ENCODE results near the gene SERPINH1. TPM values are rescaled to one million over a fixed set of nuclear protein-coding genes. Genes with fewer than 3 reads are reported as not detected.

The SERPINH1 gene
- total and polyA plus RNA-seq, 2 of the 13 experiments (the other 11 are each of a cell fraction or from before 2014, with no cell fraction given), result 83.6 to 83.8 TPM

- peaks cover 15% of the 10 kb centered on the region for H3K4me1 ChIP-seq (ENCODE audit: insufficient read depth, low read length)
- no peaks in the 10 kb centered on the region for H3K36me3 ChIP-seq (replicated peaks in 1 of 2; ENCODE audit: control insufficient read depth in 1 of 2, insufficient read depth in 2 of 2, low read length in 2 of 2)
- no peaks in the 10 kb centered on the region for H3K9me3 ChIP-seq (ENCODE audit: low read length)
- no peak overlapping the region for H3K4me2 ChIP-seq (ENCODE audit: low read depth, low read length)
- ATAC-seq (no peak), DNase-seq (ENCODE audit: low spot score) (no peak), FAIRE-seq (no peak)
- no peak overlapping the region for H2AFZ ChIP-seq (ENCODE audit: low read length)
- no TSS peak for BruUV-seq (replicated peaks)
- ChIA-PET CTCF (ENCODE audit: low intra/inter-chr PET ratio, low total read pairs) (no interaction called here), POLR2A (no interaction called here)
- no peaks in the 10 kb centered on the region for H4K20me1 ChIP-seq (ENCODE audit: insufficient read depth, low read length)
- no peaks in the 10 kb centered on the region for H3K79me2 ChIP-seq (ENCODE audit: insufficient read depth, low read length)
- no peak overlapping the region for H3K4me3 ChIP-seq (replicated peaks in 1 of 3; ENCODE audit: insufficient read depth in 1 of 3, low read depth in 2 of 3, low read length in 3 of 3)
- H3K9ac ChIP-seq (ENCODE audit: insufficient read depth, low read depth, low read length), result no peak overlapping the region
- WGBS (ENCODE audit: low lambda C conversion rate), result 66% methylated on average over 5 of the region's 6 CpGs
- peaks cover 4 to 23% of the 10 kb centered on the region in 2 experiments for H3K27me3 ChIP-seq (ENCODE audit: control insufficient read depth in 1 of 2, insufficient read depth in 2 of 2, low read length in 2 of 2)
- intact Hi-C loops (cut with micrococcal nuclease; ENCODE audit: unreplicated experiment), result no loop called here
- in situ Hi-C loops (cut with HindIII; ENCODE audit: extremely low pct_ligation_motif_present, low pct_unique_long_range_greater_than_20kb), result loop anchor here (5.0 kb wide), 1 partner anchor 33 kb away; no protein-coding TSS in a partner anchor
- no peak overlapping the region for H3K27ac ChIP-seq (ENCODE audit: extremely low read length, insufficient read depth, low read length)
- no peak for TF ChIP-seq SIN3A (IDR thresholded peaks at IDR 0.05; ENCODE audit: borderline replicate concordance, low read depth, low read length)
- TF ChIP-seq, protein P1, sequence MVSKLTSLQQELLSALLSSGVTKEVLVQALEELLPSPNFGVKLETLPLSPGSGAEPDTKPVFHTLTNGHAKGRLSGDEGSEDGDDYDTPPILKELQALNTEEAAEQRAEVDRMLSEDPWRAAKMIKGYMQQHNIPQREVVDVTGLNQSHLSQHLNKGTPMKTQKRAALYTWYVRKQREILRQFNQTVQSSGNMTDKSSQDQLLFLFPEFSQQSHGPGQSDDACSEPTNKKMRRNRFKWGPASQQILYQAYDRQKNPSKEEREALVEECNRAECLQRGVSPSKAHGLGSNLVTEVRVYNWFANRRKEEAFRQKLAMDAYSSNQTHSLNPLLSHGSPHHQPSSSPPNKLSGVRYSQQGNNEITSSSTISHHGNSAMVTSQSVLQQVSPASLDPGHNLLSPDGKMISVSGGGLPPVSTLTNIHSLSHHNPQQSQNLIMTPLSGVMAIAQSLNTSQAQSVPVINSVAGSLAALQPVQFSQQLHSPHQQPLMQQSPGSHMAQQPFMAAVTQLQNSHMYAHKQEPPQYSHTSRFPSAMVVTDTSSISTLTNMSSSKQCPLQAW (CRISPR knock-in tag; IDR thresholded peaks at IDR 0.05), result no peak
- no peak for TF ChIP-seq MAZ (IDR thresholded peaks at IDR 0.05; ENCODE audit: borderline replicate concordance, low read depth, low read length)
- no peak for TF ChIP-seq MAZ (CRISPR knock-in tag; IDR thresholded peaks at IDR 0.05; ENCODE audit: low read depth)
- TF ChIP-seq ZNF350 (CRISPR knock-in tag; IDR thresholded peaks at IDR 0.05; ENCODE audit: borderline replicate concordance, low read depth), result no peak
- no peak for TF ChIP-seq NR0B2 (CRISPR knock-in tag; IDR thresholded peaks at IDR 0.05)
- TF ChIP-seq SIN3B (IDR thresholded peaks at IDR 0.05; ENCODE audit: low read length), result no peak
- no peak for TF ChIP-seq ZNF101 (CRISPR knock-in tag; IDR thresholded peaks at IDR 0.05; ENCODE audit: borderline replicate concordance, low read depth)
- no peak for TF ChIP-seq PRDM15 (CRISPR knock-in tag; IDR thresholded peaks at IDR 0.05)
- TF ChIP-seq TBX2 (CRISPR knock-in tag; IDR thresholded peaks at IDR 0.05; ENCODE audit: borderline replicate concordance), result no peak
- TF ChIP-seq CENPX (CRISPR knock-in tag; IDR thresholded peaks at IDR 0.05), result no peak
- TF ChIP-seq HNF4A (CRISPR knock-in tag; IDR thresholded peaks at IDR 0.05), result no peak
- no peak for TF ChIP-seq NR2C2 (CRISPR knock-in tag; IDR thresholded peaks at IDR 0.05; ENCODE audit: borderline replicate concordance)
- peak; percentile 80 for TF ChIP-seq ZNF629 (CRISPR knock-in tag; conservative IDR thresholded peaks at IDR 0.05)
- TF ChIP-seq CENPBD1 (CRISPR knock-in tag; IDR thresholded peaks at IDR 0.05; ENCODE audit: borderline replicate concordance, low read depth), result no peak
These were observed 18.2 kb upstream of the SERPINH1 start for GRCh38 chr11:75543806-75544205.

All from HepG2 (cell line).